HepG2 (cell line): ENCODE results near the gene MED20. TPM values are rescaled to one million over a fixed set of nuclear protein-coding genes. Genes with fewer than 3 reads are reported as not detected.

Experiments
- GABPA ChIP-seq, 2 experiments: IDR thresholded peaks; 2 replicates each; pipeline ENCODE4 v1.6.1; 2011 to 2016; ENCODE audit warnings: low read depth in 2 of 2, low read length in 1 of 2, missing biosample characterization in 1 of 2, missing genetic modification characterization in 1 of 2
- HMG20B ChIP-seq: conservative IDR thresholded peaks from 2 replicates; pipeline ENCODE4 v1.6.1; 2016; ENCODE audit warnings: missing genetic modification reagents, missing compliant biosample characterization
- MIER2 ChIP-seq: IDR thresholded peaks from 2 replicates; pipeline ENCODE4 v1.6.1; 2016; ENCODE audit warnings: missing biosample characterization, missing genetic modification reagents
- NR1H2 ChIP-seq: sonication (generic); formaldehyde crosslinking; IDR thresholded peaks from 2 replicates; pipeline ENCODE4 v1.8.1; 2022; ENCODE audit warnings: low read depth, missing genetic modification reagents, borderline replicate concordance
- REPIN1 ChIP-seq: sonication (generic); formaldehyde crosslinking; IDR thresholded peaks from 2 replicates; pipeline ENCODE4 v1.8.0; 2022; ENCODE audit warnings: missing genetic modification reagents, low read depth, mild to moderate bottlenecking, borderline replicate concordance
- SP1 ChIP-seq, 2 experiments: fragments of 450-650 bp in 1 of 2; sonication (generic) in 1 of 2; formaldehyde crosslinking in 1 of 2; IDR thresholded peaks; 2 replicates each; pipeline versions ENCODE4 v1.4.0 to v1.6.1; 2016 to 2020; ENCODE audit warnings: missing genetic modification reagents in 1 of 2
- ZBTB44 ChIP-seq: sonication (generic); formaldehyde crosslinking; IDR thresholded peaks from 2 replicates; pipeline ENCODE4 v1.4.0; 2020; ENCODE audit warnings: missing genetic modification reagents
- ZFP91 ChIP-seq: sonication (generic); formaldehyde crosslinking; IDR thresholded peaks from 2 replicates; pipeline ENCODE4 v1.9.0; 2022; ENCODE audit warnings: missing genetic modification reagents, mild to moderate bottlenecking, borderline replicate concordance
- ZNF407 ChIP-seq: sonication (generic); formaldehyde crosslinking; IDR thresholded peaks from one replicate; pipeline ENCODE4 v1.5.1; 2020; ENCODE audit warnings: mild to moderate bottlenecking, missing genetic modification reagents; ENCODE audit errors: not compliant biosample characterization
- ZNF432 ChIP-seq: sonication (generic); formaldehyde crosslinking; IDR thresholded peaks from 2 replicates; pipeline ENCODE4 v1.5.0; 2020; ENCODE audit warnings: missing genetic modification reagents, mild to moderate bottlenecking, borderline replicate concordance
- ZNF556 ChIP-seq: sonication (generic); formaldehyde crosslinking; IDR thresholded peaks from 2 replicates; pipeline ENCODE4 v1.4.0; 2020; ENCODE audit warnings: mild to moderate bottlenecking, missing genetic modification reagents, borderline replicate concordance
- ZNF598 ChIP-seq: sonication (generic); formaldehyde crosslinking; IDR thresholded peaks from 2 replicates; pipeline ENCODE4 v1.5.1; 2020; ENCODE audit warnings: mild to moderate bottlenecking, missing genetic modification reagents, borderline replicate concordance
- ZNF629 ChIP-seq: sonication (generic); formaldehyde crosslinking; conservative IDR thresholded peaks from 2 replicates; pipeline ENCODE4 v1.5.0; 2020; ENCODE audit warnings: missing genetic modification reagents
- ZNF773 ChIP-seq: sonication (generic); formaldehyde crosslinking; IDR thresholded peaks from 2 replicates; pipeline ENCODE4 v1.4.0; 2020; ENCODE audit warnings: missing genetic modification reagents, borderline replicate concordance
- polyA plus RNA-seq, 8 experiments: library from polyadenylated mRNA; depleted of rRNA in 3 of 8; stranded (reverse) in 7 of 8; unstranded in 1 of 8; fragments of >200 nt; fragmentation: Illumina TruSeq in 4 of 8; extraction: Trizol in 4 of 8; gene quantifications; 2 replicates each; pipeline versions ENCODE4 v1.2.1 to v1.2.3, GENCODE V29; 2011 to 2016; ENCODE audit warnings: low read depth in 4 of 8, missing spikeins in 1 of 8, mixed read lengths in 1 of 8; ENCODE audit not compliant: insufficient read depth in 1 of 8
- total RNA-seq, 5 experiments: library from RNA; depleted of rRNA; stranded (reverse); fragments of >200 nt; fragmentation: Illumina TruSeq; extraction: Trizol; gene quantifications; 2 replicates each; pipeline ENCODE4 v1.2.3, GENCODE V29; 2016; ENCODE audit warnings: low read depth in 1 of 5

MED20 gene
- total and polyA plus RNA-seq, 2 of the 13 experiments (the other 11 are each of a cell fraction or from before 2014, with no cell fraction given), result 28.1 to 41.1 TPM

- TF ChIP-seq GABPA (IDR thresholded peaks at IDR 0.05; ENCODE audit: low read depth, low read length), result peak; percentile 75
- peak; percentile 99 for TF ChIP-seq GABPA (CRISPR knock-in tag; IDR thresholded peaks at IDR 0.05; ENCODE audit: low read depth)
- TF ChIP-seq ZNF556, result peak; percentile 79; the same call in 1 of the 2 replicates
- peak; percentile 76; the same call in 1 of the 2 replicates for TF ChIP-seq REPIN1 (CRISPR knock-in tag)
- no peak for TF ChIP-seq MIER2 (CRISPR knock-in tag)
- peak; percentile 97 for TF ChIP-seq ZFP91 (CRISPR knock-in tag)
- no peak for TF ChIP-seq HMG20B (CRISPR knock-in tag)
- TF ChIP-seq ZBTB44 (CRISPR knock-in tag), result 0 out of 2 replicates have a peak, but pooled peaks have one; percentile 29
- no peak for TF ChIP-seq ZNF432 (CRISPR knock-in tag)
- 0 out of 2 replicates have a peak, but pooled peaks have one; percentile 32 for TF ChIP-seq ZNF629
- TF ChIP-seq SP1 (IDR thresholded peaks at IDR 0.05), result peak; percentile 44; the same call in 1 of the 2 replicates
- TF ChIP-seq SP1 (CRISPR knock-in tag; IDR thresholded peaks at IDR 0.05), result peak; percentile 100
- TF ChIP-seq ZNF407 (CRISPR knock-in tag), result no peak
- TF ChIP-seq ZNF598 (CRISPR knock-in tag), result 0 out of 2 replicates have a peak, but pooled peaks have one; percentile 85
- peak; percentile 70; the same call in 1 of the 2 replicates for TF ChIP-seq NR1H2 (CRISPR knock-in tag)
- TF ChIP-seq ZNF773 (CRISPR knock-in tag), result no peak; the same call in 1 of the 2 replicates
Measured at GRCh38 chr6:41920921-41921711, at the start of gene MED20, which contains the start of gene BYSL (continued).
